Hepatocyte (in vitro differentiated cells): ENCODE measurements around the gene CEBPB. TPM values are rescaled to one million over a fixed set of nuclear protein-coding genes. Genes with fewer than 3 reads are reported as not detected.

ENCODE experiments used
- DNase-seq: peaks from one replicate; pipeline ENCODE4 v3.0.0-alpha.2; 2016; ENCODE audit warnings: low spot score
- H2AFZ ChIP-seq: fragments of 200-600 bp; sonication (generic); 2 replicates; pipeline ENCODE4 v1.6.0; 2016; ENCODE audit warnings: antibody characterized with exemption, mild to moderate bottlenecking
- H3K27ac ChIP-seq: fragments of 200-600 bp; sonication (generic); 2 replicates; pipeline ENCODE4 v1.5.1; 2016; ENCODE audit warnings: mild to moderate bottlenecking
- H3K27me3 ChIP-seq: fragments of 200-600 bp; sonication (generic); 2 replicates; pipeline ENCODE4 v1.6.1; 2016
- H3K36me3 ChIP-seq: fragments of 200-600 bp; sonication (generic); replicated peaks from 2 replicates; pipeline ENCODE4 v1.5.1; 2016; ENCODE audit warnings: low read depth; ENCODE audit not compliant: insufficient read depth
- H3K4me1 ChIP-seq: fragments of 200-600 bp; sonication (generic); 2 replicates; pipeline ENCODE4 v1.5.1; 2016; ENCODE audit warnings: mild to moderate bottlenecking, moderate library complexity; ENCODE audit not compliant: insufficient read depth
- H3K4me2 ChIP-seq: fragments of 200-600 bp; sonication (generic); 2 replicates; pipeline ENCODE4 v1.6.0; 2016
- H3K4me3 ChIP-seq: fragments of 200-600 bp; sonication (generic); 2 replicates; pipeline ENCODE4 v1.5.1; 2016; ENCODE audit warnings: mild to moderate bottlenecking
- H3K79me2 ChIP-seq: fragments of 200-600 bp; sonication (generic); 2 replicates; pipeline ENCODE4 v1.6.0; 2017; ENCODE audit warnings: mild to moderate bottlenecking
- H3K9me2 ChIP-seq: fragments of 200-600 bp; sonication (generic); replicated peaks from 2 replicates; pipeline ENCODE4 v1.6.0; 2017; ENCODE audit warnings: mild to moderate bottlenecking; ENCODE audit not compliant: insufficient read depth
- H3K9me3 ChIP-seq: fragments of 200-600 bp; sonication (generic); 2 replicates; pipeline ENCODE4 v1.5.1; 2016; ENCODE audit warnings: low read depth, mild to moderate bottlenecking
- H4K20me1 ChIP-seq: fragments of 200-600 bp; sonication (generic); 2 replicates; pipeline ENCODE4 v1.6.0; 2016; ENCODE audit warnings: mild to moderate bottlenecking; ENCODE audit not compliant: insufficient read depth, poor library complexity, severe bottlenecking
- CTCF ChIP-seq: fragments of 200-600 bp; sonication (generic); IDR thresholded peaks from 2 replicates; pipeline ENCODE4 v1.5.1; 2016; ENCODE audit warnings: antibody characterized with exemption, mild to moderate bottlenecking; ENCODE audit not compliant: poor library complexity
- EZH2 ChIP-seq: fragments of 200-600 bp; sonication (generic); IDR thresholded peaks from 2 replicates; pipeline ENCODE4 v1.6.1; 2016; ENCODE audit warnings: antibody characterized with exemption, mild to moderate bottlenecking, borderline replicate concordance
- EZH2phosphoT487 ChIP-seq: fragments of 200-600 bp; sonication (generic); IDR thresholded peaks from one replicate; pipeline ENCODE4 v1.6.1; 2018; ENCODE audit warnings: antibody characterized with exemption, mild to moderate bottlenecking, low read depth, moderate library complexity; ENCODE audit not compliant: unreplicated experiment, severe bottlenecking
- WGBS: methylation state at CpG from one replicate; pipeline ENCODE4 v1.1.6; 2016; ENCODE audit warnings: low lambda C conversion rate; ENCODE audit errors: missing lambda C conversion rate; 5-methylcytosine and 5-hydroxymethylcytosine counted together
- polyA plus RNA-seq: library from polyadenylated mRNA; unstranded; fragments of >200 nt; fragmentation: Nextera tagmentation; extraction: Ambion mirVana; gene quantifications from 2 replicates; pipeline ENCODE4 v1.2.1, GENCODE V29; 2016
- total RNA-seq: library from RNA; depleted of rRNA; stranded (reverse); fragments of >200 nt; gene quantifications from 2 replicates; pipeline ENCODE4 v1.2.3, GENCODE V29; 2014

Gene CEBPB
- total and polyA plus RNA-seq, 2 experiments from 2014 or later = 58.9 to 159 TPM

GRCh38 chr20:50219600-50219999, 29.0 kb downstream of the CEBPB start:
- no peaks in the 10 kb centered on the region for H3K27me3 ChIP-seq
- H3K4me1 ChIP-seq = peaks cover 27% of the 10 kb centered on the region
- no peaks in the 10 kb centered on the region for H3K36me3 ChIP-seq
- H3K27ac ChIP-seq = peak overlapping the region; percentile 21
- TF ChIP-seq CTCF (no peak), EZH2phosphoT487 (no peak), EZH2 (no peak)
- no peak for DNase-seq
- no peak overlapping the region for H3K4me2 ChIP-seq
- H2AFZ ChIP-seq = no peak overlapping the region
- H3K4me3 ChIP-seq = no peak overlapping the region
- H4K20me1 ChIP-seq = no peaks in the 10 kb centered on the region
- H3K9me3 ChIP-seq = no peaks in the 10 kb centered on the region
- WGBS = 97% methylated on average over 4 of the region's 4 CpGs
- H3K79me2 ChIP-seq = no peaks in the 10 kb centered on the region
- H3K9me2 ChIP-seq = no peaks in the 10 kb centered on the region

- Histone ChIP-seq H3K36me3 (no peaks in the 10 kb centered on the region), H2AFZ (no peak overlapping the region), H3K27me3 (no peaks in the 10 kb centered on the region), H3K4me2 (no peak overlapping the region), H4K20me1 (no peaks in the 10 kb centered on the region), H3K4me3 (no peak overlapping the region), H3K9me2 (no peaks in the 10 kb centered on the region), H3K9me3 (no peaks in the 10 kb centered on the region), H3K4me1 (peaks cover 22% of the 10 kb centered on the region), H3K79me2 (no peaks in the 10 kb centered on the region), H3K27ac (peak overlapping the region; percentile 21)
- TF ChIP-seq CTCF (no peak), EZH2 (no peak), EZH2phosphoT487 (no peak)
- WGBS = 91% methylated on average over 11 of the region's 11 CpGs
- DNase-seq = no peak
Observed at GRCh38 chr20:50220093-50220893, 29.7 kb downstream of the CEBPB start.

- H3K4me2 ChIP-seq = no peak overlapping the region
- no peak for TF ChIP-seq EZH2phosphoT487
- no peak for TF ChIP-seq CTCF
- no peak for TF ChIP-seq EZH2
- no peak overlapping the region for H3K27ac ChIP-seq
- peaks cover 15% of the 10 kb centered on the region for H3K4me1 ChIP-seq
- H3K9me2 ChIP-seq = no peaks in the 10 kb centered on the region
- no peaks in the 10 kb centered on the region for H3K27me3 ChIP-seq
- H3K79me2 ChIP-seq = no peaks in the 10 kb centered on the region
- H3K9me3 ChIP-seq = no peaks in the 10 kb centered on the region
- no peaks in the 10 kb centered on the region for H3K36me3 ChIP-seq
- no peak overlapping the region for H2AFZ ChIP-seq
- no peaks in the 10 kb centered on the region for H4K20me1 ChIP-seq
- DNase-seq = no peak
- H3K4me3 ChIP-seq = no peak overlapping the region
- 88% methylated on average over 13 of the region's 13 CpGs for WGBS
Observed at GRCh38 chr20:50220894-50221365, 30.3 kb downstream of the CEBPB start.
